ENCODE measurements around the gene GTF2F2. TPM values are rescaled to one million over a fixed set of nuclear protein-coding genes. Genes with fewer than 3 reads are reported as not detected.

The GTF2F2 gene
- total RNA-seq, 1 donor from 2014 or later: 18.9 TPM

- DNase-seq (ENCODE audit: extremely low spot score in 2 of 2): no peak
- Histone ChIP-seq H3K9me3 (no peaks in the 10 kb centered on the region), H3K4me3 (no peak overlapping the region), H3K27me3 (no peaks in the 10 kb centered on the region), H3K4me1 (no peaks in the 10 kb centered on the region), H3K36me3 (no peaks in the 10 kb centered on the region), H3K27ac (no peak overlapping the region)
- intact Hi-C loops (cut with DNase I): no loop called here
- TF ChIP-seq POLR2AphosphoS5 (IDR thresholded peaks at IDR 0.05; ENCODE audit: insufficient read depth in 1 of 2, low read depth in 1 of 2) (no peak), CTCF (IDR thresholded peaks at IDR 0.05) (no peak), POLR2A (IDR thresholded peaks at IDR 0.05) (no peak)
Observed at GRCh38 chr13:45084515-45084914, 35.8 kb upstream of the GTF2F2 start.

- Histone ChIP-seq H3K9me3 (no peaks in the 10 kb centered on the region), H3K4me3 (no peak overlapping the region)
- intact Hi-C loops (cut with DNase I): no loop called here
Observed at GRCh38 chr13:45086484-45086883, 33.8 kb upstream of the GTF2F2 start.

GRCh38 chr13:45092663-45093062, 27.6 kb upstream of the GTF2F2 start:
- TF ChIP-seq POLR2AphosphoS5 (IDR thresholded peaks at IDR 0.05; ENCODE audit: insufficient read depth in 1 of 2, low read depth in 1 of 2) (no peak), CTCF (IDR thresholded peaks at IDR 0.05) (no peak), POLR2A (IDR thresholded peaks at IDR 0.05) (no peak)
- H3K4me3 ChIP-seq: no peak overlapping the region
- no peak for DNase-seq (ENCODE audit: extremely low spot score in 2 of 2)
- H3K4me1 ChIP-seq: no peaks in the 10 kb centered on the region
- no peaks in the 10 kb centered on the region for H3K36me3 ChIP-seq
- no peaks in the 10 kb centered on the region for H3K9me3 ChIP-seq
- no peaks in the 10 kb centered on the region for H3K27me3 ChIP-seq
- intact Hi-C loops (cut with DNase I): loop anchor here (10.0 kb wide), 1 partner anchor 1862 kb away; no protein-coding TSS in a partner anchor
- no peak overlapping the region for H3K27ac ChIP-seq

More at GRCh38 chr13:45086484-45086883, 33.8 kb upstream of the GTF2F2 start:
- no peak for TF ChIP-seq POLR2A (IDR thresholded peaks at IDR 0.05)
- TF ChIP-seq CTCF (IDR thresholded peaks at IDR 0.05): no peak
- no peak for TF ChIP-seq POLR2AphosphoS5 (IDR thresholded peaks at IDR 0.05; ENCODE audit: insufficient read depth in 1 of 2, low read depth in 1 of 2)
- Histone ChIP-seq H3K27me3 (no peaks in the 10 kb centered on the region), H3K4me1 (no peaks in the 10 kb centered on the region), H3K27ac (no peak overlapping the region), H3K36me3 (no peaks in the 10 kb centered on the region)
- no peak for DNase-seq (ENCODE audit: extremely low spot score in 2 of 2)

- TF ChIP-seq POLR2AphosphoS5 (IDR thresholded peaks at IDR 0.05; ENCODE audit: insufficient read depth in 1 of 2, low read depth in 1 of 2): no peak
- no peaks in the 10 kb centered on the region for H3K4me1 ChIP-seq
- no peaks in the 10 kb centered on the region for H3K36me3 ChIP-seq
- intact Hi-C loops (cut with DNase I): no loop called here
- H3K4me3 ChIP-seq: no peak overlapping the region
- no peak overlapping the region for H3K27ac ChIP-seq
- no peaks in the 10 kb centered on the region for H3K9me3 ChIP-seq
- H3K27me3 ChIP-seq: no peaks in the 10 kb centered on the region
- DNase-seq (ENCODE audit: extremely low spot score in 2 of 2): no peak
Observed at GRCh38 chr13:45100573-45101262, 19.6 kb upstream of the GTF2F2 start.

GRCh38 chr13:45101327-45102018, 18.8 kb upstream of the GTF2F2 start:
- TF ChIP-seq CTCF (IDR thresholded peaks at IDR 0.05) (no peak), POLR2AphosphoS5 (IDR thresholded peaks at IDR 0.05; ENCODE audit: insufficient read depth in 1 of 2, low read depth in 1 of 2) (no peak), POLR2A (IDR thresholded peaks at IDR 0.05) (no peak)
- intact Hi-C loops (cut with DNase I): no loop called here
- DNase-seq (ENCODE audit: extremely low spot score in 2 of 2): no peak
- Histone ChIP-seq H3K4me3 (no peak overlapping the region), H3K27ac (no peak overlapping the region), H3K9me3 (no peaks in the 10 kb centered on the region), H3K4me1 (no peaks in the 10 kb centered on the region), H3K36me3 (no peaks in the 10 kb centered on the region), H3K27me3 (no peaks in the 10 kb centered on the region)
